Prostate gland (tissue), 2 donors: ENCODE measurements around the gene EEF1AKMT3. TPM values are rescaled to one million over a fixed set of nuclear protein-coding genes. Genes with fewer than 3 reads are reported as not detected.

ENCODE experiments used
- DNase-seq: peaks from one replicate; pipeline ENCODE4 v3.0.0-alpha.2; 2019; ENCODE audit warnings: low spot score
- H3K27ac ChIP-seq, 2 donors: fragments of 200-600 bp; sonication (generic); 2 replicates each; pipeline ENCODE4 v1.5.1; 2017 to 2019
- H3K27me3 ChIP-seq: fragments of 200-600 bp; sonication (generic); replicated peaks from 2 replicates; pipeline ENCODE4 v1.5.1; 2019; ENCODE audit not compliant: insufficient read depth
- H3K36me3 ChIP-seq, 2 donors: fragments of 200-600 bp; sonication (generic); 1 replicate in 1 of 2; 2 replicates in 1 of 2; pipeline versions ENCODE4 v1.5.1 to v1.8.1; 2017 to 2019
- H3K4me1 ChIP-seq: fragments of 200-600 bp; sonication (generic); replicated peaks from 2 replicates; pipeline ENCODE4 v1.5.1; 2019
- H3K4me3 ChIP-seq, 2 donors: fragments of 200-600 bp; sonication (generic); 2 replicates each; pipeline ENCODE4 v1.5.1; 2017 to 2019
- H3K9me3 ChIP-seq: fragments of 200-600 bp; sonication (generic); 2 replicates; pipeline ENCODE4 v1.5.1; 2017
- CTCF ChIP-seq, 4 experiments: fragments of 200-600 bp in 2 of 4; fragments of 450-650 bp in 2 of 4; sonication (generic) in 2 of 4; IDR thresholded peaks; 1 replicate in 3 of 4; 2 replicates in 1 of 4; pipeline ENCODE4 v1.5.1; 2016 to 2019; ENCODE audit warnings: antibody characterized with exemption in 4 of 4, mild to moderate bottlenecking in 2 of 4, moderate library complexity in 2 of 4
- POLR2A ChIP-seq: fragments of 450-650 bp; IDR thresholded peaks from one replicate; pipeline ENCODE4 v1.6.1; 2016; ENCODE audit warnings: antibody characterized with exemption, mild to moderate bottlenecking
- POLR2AphosphoS5 ChIP-seq: sonication (generic); formaldehyde crosslinking; IDR thresholded peaks from one replicate; pipeline ENCODE4 v1.6.1; 2017; ENCODE audit warnings: antibody characterized with exemption
- WGBS: methylation state at CpG from one replicate; pipeline ENCODE4 v1.1.5; 2018; 5-methylcytosine and 5-hydroxymethylcytosine counted together
- intact Hi-C: fragments of 100-400 bp; cut with DNase I; formaldehyde crosslinking; loops from one replicate; pipeline ENCODE4 v1.14.2; 2022
- total RNA-seq, 2 donors: library from RNA; depleted of rRNA; stranded (reverse); fragments of >200 nt; gene quantifications; one replicate each; pipeline ENCODE4 v1.1.0, GENCODE V29; 2016

The EEF1AKMT3 gene
- total RNA-seq, 2 donors from 2014 or later = 12.1 to 12.6 TPM

GRCh38 chr12:57759360-57759980 is 12.9 kb upstream of the EEF1AKMT3 start:
- Histone ChIP-seq H3K27me3 (no peaks in the 10 kb centered on the region), H3K4me1 (peaks cover 3% of the 10 kb centered on the region), H3K9me3 (no peaks in the 10 kb centered on the region), H3K27ac (no peak overlapping the region), H3K36me3 (no peaks in the 10 kb centered on the region), H3K4me3 (no peak overlapping the region)
- no peak for DNase-seq
- TF ChIP-seq POLR2A (no peak), CTCF (IDR thresholded peaks at IDR 0.05) (peak in 2 of 4 experiments; percentile 15 to 41), POLR2AphosphoS5 (no peak)
- 31% methylated on average over 3 of the region's 3 CpGs for WGBS
- intact Hi-C loops = no loop called here

DNA sequence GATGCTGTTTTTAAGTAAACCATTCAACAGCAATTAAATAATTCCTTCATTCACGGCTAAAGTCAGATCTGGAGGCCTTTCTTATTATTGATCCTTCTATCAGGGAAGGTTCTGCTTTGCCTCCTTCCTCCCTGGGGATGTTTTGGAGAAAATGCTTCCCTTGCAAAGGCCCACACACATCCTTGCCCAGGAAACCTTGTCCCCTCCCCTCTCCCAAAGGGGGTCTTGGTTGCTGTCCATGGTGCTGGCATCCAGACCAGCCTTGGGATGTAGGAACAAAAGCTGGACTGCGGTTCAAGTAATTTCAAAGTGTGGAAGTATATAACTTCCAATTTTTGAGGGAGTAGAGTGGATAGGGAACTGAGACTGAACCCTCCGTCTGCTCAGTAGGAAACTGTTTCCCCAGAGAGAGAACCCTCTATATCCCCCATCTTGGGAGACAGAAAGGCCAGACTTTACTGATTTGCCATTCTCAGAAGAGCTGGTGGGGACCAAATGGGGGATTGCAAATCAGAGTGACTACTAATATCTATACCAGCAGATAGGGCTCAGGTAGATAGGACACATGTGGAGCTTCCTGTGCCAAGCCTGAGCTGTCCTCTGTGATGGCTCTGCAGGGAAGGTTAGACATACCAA is 11.9 kb upstream of the EEF1AKMT3 start:
- Histone ChIP-seq H3K4me3 (no peak overlapping the region), H3K27me3 (no peaks in the 10 kb centered on the region), H3K4me1 (peaks cover 10% of the 10 kb centered on the region), H3K9me3 (no peaks in the 10 kb centered on the region), H3K27ac (no peak overlapping the region), H3K36me3 (no peaks in the 10 kb centered on the region)
- 95% methylated on average over 3 of the region's 3 CpGs for WGBS
- no peak for TF ChIP-seq POLR2A
- no peak for TF ChIP-seq CTCF (IDR thresholded peaks at IDR 0.05)
- no peak for TF ChIP-seq POLR2AphosphoS5
- intact Hi-C loops = no loop called here
- no peak for DNase-seq

GRCh38 chr12:57761391-57761998 is 10.9 kb upstream of the EEF1AKMT3 start:
- Histone ChIP-seq H3K36me3 (no peaks in the 10 kb centered on the region), H3K4me1 (peaks cover 16% of the 10 kb centered on the region), H3K4me3 (no peak overlapping the region), H3K27ac (no peak overlapping the region), H3K27me3 (no peaks in the 10 kb centered on the region), H3K9me3 (no peaks in the 10 kb centered on the region)
- TF ChIP-seq POLR2A (no peak), CTCF (IDR thresholded peaks at IDR 0.05) (no peak), POLR2AphosphoS5 (no peak)
- intact Hi-C loops = no loop called here
- no peak for DNase-seq
- WGBS = 92% methylated on average over 4 of the region's 4 CpGs

DNA sequence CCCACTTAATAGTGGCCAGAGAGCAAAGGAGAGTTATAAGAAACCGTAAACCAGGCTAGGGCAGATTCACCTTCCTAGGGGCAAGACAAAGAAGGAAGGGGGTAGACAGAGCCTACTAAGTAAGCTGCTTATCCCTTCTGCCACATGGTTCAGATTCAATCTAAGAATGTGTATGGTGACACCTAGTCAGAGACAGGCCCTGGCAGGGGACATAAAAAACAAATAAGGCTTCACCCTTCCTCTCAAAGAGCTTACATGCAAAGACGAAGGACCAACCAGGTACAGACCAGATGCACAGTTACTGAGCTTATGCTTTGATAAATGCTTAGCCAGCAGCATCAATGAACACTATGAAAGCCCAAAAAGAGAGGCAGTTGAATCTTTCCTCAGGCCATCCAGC is 10.0 kb upstream of the EEF1AKMT3 start:
- intact Hi-C loops = no loop called here
- H3K36me3 ChIP-seq = no peaks in the 10 kb centered on the region
- WGBS = 91% methylated on average over 2 of the region's 2 CpGs
- no peak overlapping the region for H3K4me3 ChIP-seq
- H3K27me3 ChIP-seq = no peaks in the 10 kb centered on the region
- H3K27ac ChIP-seq = no peak overlapping the region
- H3K4me1 ChIP-seq = peaks cover 19% of the 10 kb centered on the region
- TF ChIP-seq POLR2A = no peak
- no peak for TF ChIP-seq CTCF (IDR thresholded peaks at IDR 0.05)
- no peak for TF ChIP-seq POLR2AphosphoS5
- no peaks in the 10 kb centered on the region for H3K9me3 ChIP-seq
- DNase-seq = no peak
